Measurements from ENCODE around the gene AQP10. TPM values are rescaled to one million over a fixed set of nuclear protein-coding genes. Genes with fewer than 3 reads are reported as not detected.
A peak's percentile ranks its signal among the peaks of the same experiment; 100 is the strongest.

Gene AQP10, protein sequence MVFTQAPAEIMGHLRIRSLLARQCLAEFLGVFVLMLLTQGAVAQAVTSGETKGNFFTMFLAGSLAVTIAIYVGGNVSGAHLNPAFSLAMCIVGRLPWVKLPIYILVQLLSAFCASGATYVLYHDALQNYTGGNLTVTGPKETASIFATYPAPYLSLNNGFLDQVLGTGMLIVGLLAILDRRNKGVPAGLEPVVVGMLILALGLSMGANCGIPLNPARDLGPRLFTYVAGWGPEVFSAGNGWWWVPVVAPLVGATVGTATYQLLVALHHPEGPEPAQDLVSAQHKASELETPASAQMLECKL
- not detected for total RNA-seq

- Histone ChIP-seq H3K27me3 (peaks cover 21% of the 10 kb centered on the region), H3K4me3 (no peak within 1 kb of the TSS), H3K36me3 (no peaks in the 10 kb centered on the region), H3K9me3 (peaks cover 0 to 5% of the 10 kb centered on the region in 2 donors), H3K4me1 (peaks cover 0 to 11% (median 7%) of the 10 kb centered on the region in 4 donors), H3K27ac (no peak within 1 kb of the TSS)
- in situ Hi-C loops (cut with MboI; ENCODE audit: low pct_ligation_motif_present in 1 of 4, low pct_unique_long_range_greater_than_20kb in 1 of 4, low sequenced_read_pairs in 3 of 4) = no loop called here
- no peak for DNase-seq
- TF ChIP-seq, protein P1, sequence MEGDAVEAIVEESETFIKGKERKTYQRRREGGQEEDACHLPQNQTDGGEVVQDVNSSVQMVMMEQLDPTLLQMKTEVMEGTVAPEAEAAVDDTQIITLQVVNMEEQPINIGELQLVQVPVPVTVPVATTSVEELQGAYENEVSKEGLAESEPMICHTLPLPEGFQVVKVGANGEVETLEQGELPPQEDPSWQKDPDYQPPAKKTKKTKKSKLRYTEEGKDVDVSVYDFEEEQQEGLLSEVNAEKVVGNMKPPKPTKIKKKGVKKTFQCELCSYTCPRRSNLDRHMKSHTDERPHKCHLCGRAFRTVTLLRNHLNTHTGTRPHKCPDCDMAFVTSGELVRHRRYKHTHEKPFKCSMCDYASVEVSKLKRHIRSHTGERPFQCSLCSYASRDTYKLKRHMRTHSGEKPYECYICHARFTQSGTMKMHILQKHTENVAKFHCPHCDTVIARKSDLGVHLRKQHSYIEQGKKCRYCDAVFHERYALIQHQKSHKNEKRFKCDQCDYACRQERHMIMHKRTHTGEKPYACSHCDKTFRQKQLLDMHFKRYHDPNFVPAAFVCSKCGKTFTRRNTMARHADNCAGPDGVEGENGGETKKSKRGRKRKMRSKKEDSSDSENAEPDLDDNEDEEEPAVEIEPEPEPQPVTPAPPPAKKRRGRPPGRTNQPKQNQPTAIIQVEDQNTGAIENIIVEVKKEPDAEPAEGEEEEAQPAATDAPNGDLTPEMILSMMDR (IDR thresholded peaks at IDR 0.05) = no peak
- no peak for TF ChIP-seq POLR2AphosphoS5 (IDR thresholded peaks at IDR 0.05)
- no peak for TF ChIP-seq POLR2A (IDR thresholded peaks at IDR 0.05)
- TF ChIP-seq EP300 (IDR thresholded peaks at IDR 0.05; ENCODE audit: low read depth) = no peak
- WGBS, 2 donors (ENCODE audit: low coverage in 1 of 2) = 26 to 50% methylated on average over 2 to 9 of the region's 9 CpGs
- intact Hi-C loops (cut with DNase I; ENCODE audit: low total_unique reads) = no loop called here
These were observed at the start of gene AQP10 for GRCh38 chr1:154320882-154321608. AQP10 (plus strand) TSS chr1:154321093; CDS start chr1:154321156, 63 bp downstream.

- Histone ChIP-seq H3K27me3 (no peaks in the 10 kb centered on the region), H3K36me3 (peaks cover 0 to 26% (median 10%) of the 10 kb centered on the region in 4 donors), H3K27ac (peak within 1 kb of the TSS; percentile 87 to 98 (median 92)), H3K4me3 (peak within 1 kb of the TSS; percentile 59 to 98 (median 82)), H3K9me3 (no peaks in the 10 kb centered on the region), H3K4me1 (peaks cover 10 to 23% (median 13%) of the 10 kb centered on the region in 4 donors)
- TF ChIP-seq POLR2A (IDR thresholded peaks at IDR 0.05) (peak; percentile 79), POLR2AphosphoS5 (IDR thresholded peaks at IDR 0.05) (peak; percentile 84 to 88 (median 85)), EP300 (IDR thresholded peaks at IDR 0.05; ENCODE audit: low read depth) (peak; percentile 37)
- TF ChIP-seq, protein P1 (IDR thresholded peaks at IDR 0.05) = peak; percentile 59 to 92 (median 69)
- intact Hi-C loops (cut with DNase I; ENCODE audit: low total_unique reads) = no loop called here
- peak; percentile 96 for DNase-seq
- in situ Hi-C loops (cut with MboI; ENCODE audit: low pct_ligation_motif_present in 1 of 4, low pct_unique_long_range_greater_than_20kb in 1 of 4, low sequenced_read_pairs in 3 of 4) = loop anchor here in 1 of 4 donors (10.0 kb wide), 1 partner anchor 78 kb away; the partner anchor contains the start of gene TPM3
- WGBS, 2 donors (ENCODE audit: low coverage in 1 of 2) = 0 to 1% methylated on average over 5 to 47 of the region's 47 CpGs
These were observed 48.5 kb upstream of the AQP10 start, which contains the start of gene HAX1 for GRCh38 chr1:154272217-154272998. HAX1 (plus strand) TSS chr1:154272629; CDS start chr1:154272724, 95 bp downstream.

DNA sequence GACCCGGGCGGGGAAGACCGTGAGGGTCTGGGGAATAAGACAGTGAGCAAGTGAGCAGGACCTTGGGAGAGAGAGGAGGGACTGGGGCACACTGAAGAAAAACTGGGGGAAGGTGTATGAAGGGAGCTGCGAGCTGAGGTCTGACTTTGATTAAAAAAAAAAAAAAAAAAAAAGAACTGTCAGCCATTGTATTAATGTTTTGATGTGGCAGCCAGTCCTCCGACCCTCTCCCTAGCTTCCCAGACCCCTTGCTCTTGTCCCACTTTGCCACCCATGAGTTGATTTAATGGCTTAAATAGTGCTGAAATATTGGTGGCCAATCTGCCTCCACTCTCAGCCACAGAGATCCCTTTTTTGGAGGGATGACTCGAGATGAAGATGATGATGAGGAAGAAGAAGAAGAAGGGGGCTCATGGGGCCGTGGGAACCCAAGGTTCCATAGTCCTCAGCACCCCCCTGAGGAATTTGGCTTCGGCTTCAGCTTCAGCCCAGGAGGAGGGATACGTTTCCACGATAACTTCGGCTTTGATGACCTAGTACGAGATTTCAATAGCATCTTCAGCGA lies 47.8 kb upstream of the AQP10 start:
- H3K4me3 ChIP-seq = peak overlapping the region; percentile 59 to 98 (median 82)
- H3K27ac ChIP-seq = peak overlapping the region; percentile 87 to 98 (median 92)
- no peak for DNase-seq
- in situ Hi-C loops (cut with MboI; ENCODE audit: low pct_ligation_motif_present in 1 of 4, low pct_unique_long_range_greater_than_20kb in 1 of 4, low sequenced_read_pairs in 3 of 4) = loop anchor here in 1 of 4 donors (10.0 kb wide), 1 partner anchor 78 kb away; the partner anchor contains the start of gene TPM3
- intact Hi-C loops (cut with DNase I; ENCODE audit: low total_unique reads) = no loop called here
- WGBS, 2 donors (ENCODE audit: low coverage in 1 of 2) = 46 to 48% methylated on average over 9 to 13 of the region's 13 CpGs
- no peaks in the 10 kb centered on the region for H3K9me3 ChIP-seq
- H3K4me1 ChIP-seq = peaks cover 10 to 23% (median 13%) of the 10 kb centered on the region in 4 donors
- TF ChIP-seq POLR2AphosphoS5 (IDR thresholded peaks at IDR 0.05) (no peak), POLR2A (IDR thresholded peaks at IDR 0.05) (no peak), EP300 (IDR thresholded peaks at IDR 0.05; ENCODE audit: low read depth) (no peak)
- TF ChIP-seq, protein P1 (IDR thresholded peaks at IDR 0.05) = no peak
- H3K36me3 ChIP-seq = peaks cover 0 to 26% (median 10%) of the 10 kb centered on the region in 4 donors
- H3K27me3 ChIP-seq = no peaks in the 10 kb centered on the region
